ENCODE results near the gene NME3. TPM values are rescaled to one million over a fixed set of nuclear protein-coding genes. Genes with fewer than 3 reads are reported as not detected.
A peak's percentile ranks its signal among the peaks of the same experiment; 100 is the strongest.

The NME3 gene
- total and polyA plus RNA-seq, 2 of the 13 experiments (the other 11 are each of a cell fraction or from before 2014, with no cell fraction given), result 10.4 to 15.9 TPM

GRCh38 chr16:1820096-1820945 lies 49.0 kb upstream of the NME3 start:
- CTCF ChIA-PET (ENCODE audit: low intra/inter-chr PET ratio, low total read pairs), result no interaction called here
- Histone ChIP-seq H3K4me1 (ENCODE audit: insufficient read depth, low read length) (peaks cover 20% of the 10 kb centered on the region), H3K36me3 (replicated peaks in 1 of 2; ENCODE audit: control insufficient read depth in 1 of 2, insufficient read depth in 2 of 2, low read length in 2 of 2) (peaks cover 16 to 44% of the 10 kb centered on the region in 2 experiments; a peak in 4 of 5 replicates), H3K9ac (ENCODE audit: insufficient read depth, low read depth, low read length) (no peak overlapping the region), H3K27ac (ENCODE audit: extremely low read length, insufficient read depth, low read length) (no peak overlapping the region), H3K4me2 (ENCODE audit: low read depth, low read length) (no peak overlapping the region), H3K79me2 (ENCODE audit: insufficient read depth, low read length) (peaks cover 14% of the 10 kb centered on the region), H3K9me3 (ENCODE audit: low read length) (no peaks in the 10 kb centered on the region), H2AFZ (ENCODE audit: low read length) (no peak overlapping the region), H3K4me3 (replicated peaks in 1 of 3; ENCODE audit: insufficient read depth in 1 of 3, low read depth in 2 of 3, low read length in 3 of 3) (no peak overlapping the region), H3K27me3 (ENCODE audit: control insufficient read depth in 1 of 2, insufficient read depth in 2 of 2, low read length in 2 of 2) (no peaks in the 10 kb centered on the region), H4K20me1 (ENCODE audit: insufficient read depth, low read length) (no peaks in the 10 kb centered on the region; the same call in 1 of the 2 replicates)
- 98% methylated on average over 12 of the region's 25 CpGs for WGBS (ENCODE audit: low lambda C conversion rate)
- no TSS peak for BruUV-seq (replicated peaks)
- ATAC-seq (no peak), FAIRE-seq (no peak), DNase-seq (ENCODE audit: low spot score) (no peak)
- intact Hi-C loops (cut with micrococcal nuclease; ENCODE audit: unreplicated experiment) (no loop called here), in situ Hi-C loops (cut with HindIII; ENCODE audit: extremely low pct_ligation_motif_present, low pct_unique_long_range_greater_than_20kb) (loop anchor here (5.0 kb wide), 1 partner anchor 38 kb away; the partner anchor contains the start of genes NUBP2 and SPSB3)
- POLR2A ChIA-PET, result no interaction called here
- TF ChIP-seq NONO (IDR thresholded peaks at IDR 0.05), result no peak
- TF ChIP-seq NONO (CRISPR knock-in tag; conservative IDR thresholded peaks at IDR 0.05), result no peak
- peak; percentile 25 for TF ChIP-seq RBFOX2 (IDR thresholded peaks at IDR 0.05; ENCODE audit: low read depth, low read length)
- peak; percentile 70 for TF ChIP-seq AGO2 (optimal IDR thresholded peaks at IDR 0.05; ENCODE audit: low read depth, low read length)

GRCh38 chr16:1819611-1820010 lies 48.3 kb upstream of the NME3 start:
- FAIRE-seq, result no peak
- no peak for TF ChIP-seq RARG (CRISPR knock-in tag; IDR thresholded peaks at IDR 0.05; ENCODE audit: low read depth)
- TF ChIP-seq ZNF770 (CRISPR knock-in tag; IDR thresholded peaks at IDR 0.05), result no peak
- no peak for TF ChIP-seq PCBP1 (IDR thresholded peaks at IDR 0.05; ENCODE audit: borderline replicate concordance, low read depth, low read length)
- no peak for TF ChIP-seq ZNF10 (CRISPR knock-in tag; IDR thresholded peaks at IDR 0.05; ENCODE audit: borderline replicate concordance, low read depth)
- TF ChIP-seq MXD1 (CRISPR knock-in tag; IDR thresholded peaks at IDR 0.05), result no peak
- no peak for TF ChIP-seq SP4 (CRISPR knock-in tag; IDR thresholded peaks at IDR 0.05)
- TF ChIP-seq PRPF4 (IDR thresholded peaks at IDR 0.05; ENCODE audit: low read depth, low read length, poor library complexity, severe bottlenecking), result no peak
- no peak for TF ChIP-seq CEBPG (CRISPR knock-in tag; IDR thresholded peaks at IDR 0.05)
- TF ChIP-seq TBX2 (CRISPR knock-in tag; IDR thresholded peaks at IDR 0.05; ENCODE audit: borderline replicate concordance), result no peak

More at GRCh38 chr16:1819611-1820010, 48.3 kb upstream of the NME3 start:
- no peak for DNase-seq (ENCODE audit: low spot score)
- CTCF ChIA-PET (ENCODE audit: low intra/inter-chr PET ratio, low total read pairs), result no interaction called here
- H3K36me3 ChIP-seq (replicated peaks in 1 of 2; ENCODE audit: control insufficient read depth in 1 of 2, insufficient read depth in 2 of 2, low read length in 2 of 2), result peaks cover 16 to 46% of the 10 kb centered on the region in 2 experiments; a peak in 4 of 5 replicates
- ATAC-seq, result no peak
- in situ Hi-C loops (cut with HindIII; ENCODE audit: extremely low pct_ligation_motif_present, low pct_unique_long_range_greater_than_20kb) (loop anchor here (5.0 kb wide), 1 partner anchor 37 kb away; the partner anchor contains the start of genes NUBP2 and SPSB3), intact Hi-C loops (cut with micrococcal nuclease; ENCODE audit: unreplicated experiment) (no loop called here)
- POLR2A ChIA-PET, result no interaction called here
- 94% methylated on average over 9 of the region's 15 CpGs for WGBS (ENCODE audit: low lambda C conversion rate)
- no peaks in the 10 kb centered on the region for H3K9me3 ChIP-seq (ENCODE audit: low read length)
- H3K79me2 ChIP-seq (ENCODE audit: insufficient read depth, low read length), result peaks cover 10% of the 10 kb centered on the region
- H3K27me3 ChIP-seq (ENCODE audit: control insufficient read depth in 1 of 2, insufficient read depth in 2 of 2, low read length in 2 of 2), result no peaks in the 10 kb centered on the region
- no peak overlapping the region for H3K9ac ChIP-seq (ENCODE audit: insufficient read depth, low read depth, low read length)
- H3K4me1 ChIP-seq (ENCODE audit: insufficient read depth, low read length), result peaks cover 13% of the 10 kb centered on the region
- no TSS peak for BruUV-seq (replicated peaks)
- H3K4me2 ChIP-seq (ENCODE audit: low read depth, low read length), result no peak overlapping the region
- H2AFZ ChIP-seq (ENCODE audit: low read length), result no peak overlapping the region
- no peak overlapping the region for H3K27ac ChIP-seq (ENCODE audit: extremely low read length, insufficient read depth, low read length)
- no peaks in the 10 kb centered on the region; the same call in 1 of the 2 replicates for H4K20me1 ChIP-seq (ENCODE audit: insufficient read depth, low read length)
- H3K4me3 ChIP-seq (replicated peaks in 1 of 3; ENCODE audit: insufficient read depth in 1 of 3, low read depth in 2 of 3, low read length in 3 of 3), result no peak overlapping the region

Data from HepG2 (cell line).